ENCODE results near the gene OR4N5.

- no peak for TF ChIP-seq POLR2AphosphoS5 (IDR thresholded peaks at IDR 0.05)
- TF ChIP-seq, protein P1, sequence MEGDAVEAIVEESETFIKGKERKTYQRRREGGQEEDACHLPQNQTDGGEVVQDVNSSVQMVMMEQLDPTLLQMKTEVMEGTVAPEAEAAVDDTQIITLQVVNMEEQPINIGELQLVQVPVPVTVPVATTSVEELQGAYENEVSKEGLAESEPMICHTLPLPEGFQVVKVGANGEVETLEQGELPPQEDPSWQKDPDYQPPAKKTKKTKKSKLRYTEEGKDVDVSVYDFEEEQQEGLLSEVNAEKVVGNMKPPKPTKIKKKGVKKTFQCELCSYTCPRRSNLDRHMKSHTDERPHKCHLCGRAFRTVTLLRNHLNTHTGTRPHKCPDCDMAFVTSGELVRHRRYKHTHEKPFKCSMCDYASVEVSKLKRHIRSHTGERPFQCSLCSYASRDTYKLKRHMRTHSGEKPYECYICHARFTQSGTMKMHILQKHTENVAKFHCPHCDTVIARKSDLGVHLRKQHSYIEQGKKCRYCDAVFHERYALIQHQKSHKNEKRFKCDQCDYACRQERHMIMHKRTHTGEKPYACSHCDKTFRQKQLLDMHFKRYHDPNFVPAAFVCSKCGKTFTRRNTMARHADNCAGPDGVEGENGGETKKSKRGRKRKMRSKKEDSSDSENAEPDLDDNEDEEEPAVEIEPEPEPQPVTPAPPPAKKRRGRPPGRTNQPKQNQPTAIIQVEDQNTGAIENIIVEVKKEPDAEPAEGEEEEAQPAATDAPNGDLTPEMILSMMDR (IDR thresholded peaks at IDR 0.05): no peak
- no peak for TF ChIP-seq POLR2A (IDR thresholded peaks at IDR 0.05; ENCODE audit: low read depth)
Observed at GRCh38 chr14:20179880-20180279, 41.3 kb downstream of the OR4N5 start.

Measured in esophagus muscularis mucosa (tissue), 3 donors.